Activated T-helper 9 cell treated with anti-CD3 and anti-CD28 coated beads, Interleukin-2, amount 50 U/mL, for 16 hours (primary cell): Measurements from ENCODE around the gene FAM171A2.
"Not testable (repeated sequence)": the region's sequence is repeated elsewhere in the genome, so short reads cannot be mapped to it uniquely, and the experiment has no call there.

Experiments
- DNase-seq: peaks from one replicate; pipeline ENCODE4 v3.0.0-alpha.2; 2020; ENCODE audit warnings: low read depth

FAM171A2 gene

DNA sequence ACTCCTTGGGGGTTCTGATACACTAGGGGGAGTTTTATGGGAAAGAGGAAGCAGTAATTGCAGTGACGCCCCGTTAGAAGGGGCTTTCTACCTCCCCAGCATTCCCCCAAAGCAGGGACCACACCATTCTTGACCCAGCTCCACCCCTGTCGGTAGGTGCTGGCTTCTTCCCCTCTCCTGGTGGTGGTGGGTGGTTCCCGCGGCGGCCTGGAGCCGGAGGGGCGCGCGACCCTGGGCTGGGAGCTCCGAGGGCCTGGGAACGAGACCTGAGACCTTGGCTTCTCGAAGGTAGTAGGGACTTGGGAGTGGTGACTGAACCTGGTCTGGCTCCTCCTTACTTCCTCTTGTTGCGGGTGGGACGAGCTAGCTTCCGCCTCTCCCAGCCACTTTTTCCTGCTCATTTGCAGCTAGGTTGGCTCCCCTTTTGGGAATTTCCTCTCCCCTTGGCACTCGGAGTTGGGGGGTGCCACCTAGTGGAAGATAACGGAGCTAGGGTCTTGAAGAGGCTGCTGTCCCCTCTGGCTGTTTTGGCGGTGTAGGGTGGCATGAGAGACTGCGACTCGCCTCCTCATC is 18.1 kb downstream of the FAM171A2 start:
- peak; percentile 34 for DNase-seq

DNA sequence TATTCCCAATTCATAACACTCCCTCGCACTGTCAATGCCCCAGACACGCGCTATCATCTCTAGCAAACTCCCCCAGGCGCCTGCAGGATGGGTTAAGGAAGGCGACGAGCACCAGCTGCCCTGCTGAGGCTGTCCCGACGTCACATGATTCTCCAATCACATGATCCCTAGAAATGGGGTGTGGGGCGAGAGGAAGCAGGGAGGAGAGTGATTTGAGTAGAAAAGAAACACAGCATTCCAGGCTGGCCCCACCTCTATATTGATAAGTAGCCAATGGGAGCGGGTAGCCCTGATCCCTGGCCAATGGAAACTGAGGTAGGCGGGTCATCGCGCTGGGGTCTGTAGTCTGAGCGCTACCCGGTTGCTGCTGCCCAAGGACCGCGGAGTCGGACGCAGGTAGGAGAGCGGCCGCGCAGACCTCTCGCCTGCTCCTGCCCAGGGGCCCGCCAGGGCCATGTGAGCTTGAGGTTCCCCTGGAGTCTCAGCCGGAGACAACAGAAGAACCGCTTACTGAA is 18.7 kb downstream of the FAM171A2 start, which contains the start of gene GRN:
Gene GRN, plus strand, starts transcription at position 364 of the 515 bp plus-strand sequence. CDS start 3,863 bp downstream, outside the sequence.
- peak; percentile 71 for DNase-seq

- no peak for DNase-seq
Measured at GRCh38 chr17:44343510-44344209, 20.0 kb downstream of the FAM171A2 start.

DNA sequence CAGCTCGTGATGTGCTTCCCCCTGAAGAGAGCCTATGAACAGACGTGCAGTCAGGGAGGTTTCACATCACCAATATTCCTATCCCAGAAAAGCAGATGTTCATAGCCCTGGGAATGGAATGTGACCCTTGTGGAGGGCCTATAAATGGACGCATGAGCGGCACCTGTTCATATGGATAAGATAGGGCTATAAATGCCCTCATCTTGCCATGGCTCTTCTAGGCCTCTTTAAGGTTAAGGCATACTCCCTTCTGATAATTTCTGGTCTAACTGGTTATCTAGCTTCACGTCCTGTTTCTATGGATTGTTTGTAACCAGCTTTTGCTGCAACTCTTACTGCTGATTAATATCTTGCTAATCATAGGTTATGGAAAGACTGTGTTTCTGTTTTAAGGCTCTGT is 23.1 kb downstream of the FAM171A2 start:
- not testable (repeated sequence) for DNase-seq

DNA sequence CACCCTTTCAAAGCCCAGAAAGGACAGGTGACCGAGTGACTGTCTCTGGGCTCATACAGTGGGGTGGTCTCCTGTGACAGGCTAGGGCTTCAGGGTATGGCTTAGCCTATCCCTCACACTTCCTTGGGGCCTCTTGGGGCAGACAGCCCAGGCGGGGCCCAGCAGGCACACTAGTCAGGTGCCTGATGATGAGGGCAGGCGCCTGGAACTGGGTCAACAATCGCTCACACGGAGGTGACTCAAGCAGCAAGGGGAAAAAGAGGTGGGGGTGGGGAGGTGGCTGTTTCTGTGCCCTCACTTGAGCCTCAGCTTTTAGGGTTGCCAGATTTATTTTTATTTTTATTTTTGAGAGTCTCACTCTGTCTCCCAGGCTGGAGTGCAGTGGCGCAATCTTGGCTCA is 25.0 kb downstream of the FAM171A2 start:
- DNase-seq, result no peak

- DNase-seq, result no peak
Measured at GRCh38 chr17:44335968-44336367, 27.7 kb downstream of the FAM171A2 start.

DNA sequence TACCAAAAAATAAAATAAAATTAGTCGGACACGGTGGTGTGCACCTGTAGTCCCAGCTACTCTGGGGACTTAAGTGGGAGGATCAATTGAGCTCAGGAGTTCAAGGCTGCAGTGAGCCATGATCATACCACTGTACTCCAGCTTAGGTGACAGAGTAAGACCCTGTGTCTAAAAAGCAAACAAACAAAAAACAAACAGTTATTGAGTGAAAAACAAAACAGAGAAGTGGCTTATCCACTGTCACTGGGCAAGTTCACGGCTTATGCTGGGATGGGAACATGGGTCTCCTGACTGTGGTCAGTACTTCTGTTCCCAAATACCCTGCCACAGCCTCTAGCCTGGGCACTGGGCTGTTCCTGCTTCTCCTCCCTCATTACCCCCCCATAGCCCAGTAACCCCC is 28.1 kb downstream of the FAM171A2 start:
- no peak for DNase-seq

GRCh38 chr17:44334727-44335126 is 28.9 kb downstream of the FAM171A2 start:
- DNase-seq, result no peak

GRCh38 chr17:44334315-44334714 is 29.3 kb downstream of the FAM171A2 start:
- DNase-seq, result no peak

DNA sequence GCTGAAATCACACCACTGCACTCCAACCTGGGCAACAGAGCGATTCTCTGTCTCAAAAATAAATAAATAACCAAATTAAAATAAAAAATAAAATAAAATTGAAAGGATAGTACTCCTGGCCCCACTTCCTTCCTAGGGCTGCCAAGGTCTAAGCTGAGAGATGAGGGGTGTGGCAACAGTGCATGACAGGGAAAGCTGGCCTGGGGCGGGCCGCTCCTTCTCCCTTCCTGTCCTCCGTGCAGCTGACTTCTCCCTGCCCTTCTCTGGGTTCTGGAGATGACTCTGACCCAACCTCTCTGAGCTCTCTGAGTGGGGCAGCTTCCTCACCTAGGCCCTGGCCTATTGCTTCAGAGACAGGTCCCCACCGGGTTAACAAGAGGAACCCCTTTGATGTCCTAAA is 30.3 kb downstream of the FAM171A2 start:
- no peak for DNase-seq

GRCh38 chr17:44331249-44331760 is 32.3 kb downstream of the FAM171A2 start:
- peak; percentile 40 for DNase-seq

- DNase-seq, result not testable (repeated sequence)
Measured at GRCh38 chr17:44330263-44330662, 33.4 kb downstream of the FAM171A2 start.

- not testable (repeated sequence) for DNase-seq
Measured at GRCh38 chr17:44329516-44329915, 34.1 kb downstream of the FAM171A2 start.

- no peak for DNase-seq
Measured at GRCh38 chr17:44327715-44328449, 35.8 kb downstream of the FAM171A2 start.

DNA sequence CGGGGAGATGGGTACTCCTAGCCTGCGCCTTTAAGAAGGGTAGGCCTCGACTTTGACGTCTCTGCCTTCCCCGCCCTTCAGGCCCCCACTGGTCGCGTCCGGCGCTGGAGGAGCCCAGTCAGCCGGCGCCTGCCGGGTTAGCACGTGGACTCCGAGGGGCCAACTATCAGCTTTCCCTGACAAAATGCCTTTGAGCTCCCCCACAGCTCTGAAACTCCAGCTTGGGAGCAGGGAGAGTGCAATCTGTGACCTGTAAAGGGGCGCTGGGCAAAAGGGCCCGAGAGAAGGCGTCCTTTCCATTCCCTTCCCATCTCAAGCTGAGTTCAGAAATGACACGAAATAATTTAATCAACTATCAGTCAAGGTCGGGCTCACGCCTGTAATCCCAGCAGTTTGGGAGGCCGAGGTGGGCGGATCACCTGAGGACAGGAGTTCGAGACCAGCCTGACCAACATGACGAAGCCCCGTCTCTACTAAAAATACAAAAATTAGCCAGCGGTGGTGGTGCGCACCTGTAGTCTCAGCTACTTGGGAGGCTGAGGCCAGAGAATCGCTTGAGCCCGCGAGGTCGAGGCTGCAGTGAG is 36.7 kb downstream of the FAM171A2 start:
- peak; percentile 90 for DNase-seq

- peak; percentile 95 for DNase-seq
Measured at GRCh38 chr17:44324571-44325275, 38.9 kb downstream of the FAM171A2 start, which contains the start of gene SLC25A39. SLC25A39 (minus strand) TSS chr17:44324823; CDS start chr17:44323562, 1,261 bp downstream.

- DNase-seq, result no peak
Measured at GRCh38 chr17:44324092-44324570, 39.5 kb downstream of the FAM171A2 start.

GRCh38 chr17:44323359-44324091 is 40.1 kb downstream of the FAM171A2 start:
- no peak for DNase-seq

DNA sequence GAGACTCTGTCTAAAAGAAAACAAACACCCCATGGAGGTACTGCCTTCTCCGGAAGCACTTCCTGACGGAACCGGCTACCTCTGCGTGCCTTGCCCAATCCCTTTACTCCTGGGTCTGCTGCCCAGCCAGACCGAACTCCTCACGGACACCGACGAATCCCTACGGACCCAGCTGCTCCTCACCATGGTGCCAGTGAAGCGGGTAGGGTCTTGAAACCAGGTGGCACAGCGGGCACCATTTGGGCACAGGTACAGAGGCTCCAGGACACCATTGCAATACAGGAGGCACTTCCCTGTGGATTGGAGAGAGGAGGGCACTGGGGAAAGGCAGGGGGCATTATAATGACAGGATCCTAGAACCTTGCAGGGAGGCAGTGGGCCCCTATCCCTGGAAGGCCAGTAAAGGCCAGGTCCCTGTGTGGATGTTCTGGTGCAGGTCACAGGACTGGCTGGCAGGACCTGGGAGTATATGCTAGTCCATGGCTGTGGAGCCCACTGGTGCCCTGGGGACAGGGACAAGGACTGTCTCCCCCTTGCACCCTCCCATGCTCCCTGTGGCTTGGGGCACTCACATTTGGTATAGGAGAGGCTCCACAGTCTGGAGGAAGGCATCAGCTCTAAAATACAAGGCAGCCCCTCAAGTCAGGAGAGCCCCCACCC is 41.3 kb downstream of the FAM171A2 start:
- DNase-seq, result no peak
